OCI-LY3 (cell line): ENCODE results near the gene DCAF10.
"Not testable (repeated sequence)": the region's sequence is repeated elsewhere in the genome, so short reads cannot be mapped to it uniquely, and the experiment has no call there.

Experiments
- H2AFZ ChIP-seq: fragments of 200-600, 300-600 bp; shearing (Covaris generic); 2 replicates; pipeline ENCODE4 v1.6.0; 2014; ENCODE audit warnings: antibody characterized with exemption, low read depth, low read length
- H3K27ac ChIP-seq: fragments of 200-600, 300-600 bp; sonication (generic); 2 replicates; pipeline ENCODE4 v1.5.1; 2014; ENCODE audit warnings: mild to moderate bottlenecking, low read length, moderate library complexity, mixed read lengths
- H3K27me3 ChIP-seq: fragments of 200-600, 300-600 bp; sonication (generic); 2 replicates; pipeline ENCODE4 v1.6.1; 2014; ENCODE audit warnings: low read depth, low read length, mixed read lengths
- H3K36me3 ChIP-seq: fragments of 200-600, 300-600 bp; sonication (generic); replicated peaks from 2 replicates; pipeline ENCODE3; 2014; ENCODE audit warnings: low read depth, low read length, mixed read lengths
- H3K4me1 ChIP-seq: fragments of 300-600, 200-600 bp; sonication (generic); 2 replicates; pipeline ENCODE4 v1.6.1; 2014; ENCODE audit warnings: low read length, mixed read lengths
- H3K4me2 ChIP-seq: fragments of 200-600, 300-600 bp; sonication (generic); 2 replicates; pipeline ENCODE4 v1.6.1; 2014; ENCODE audit warnings: low read length, mixed read lengths
- H3K4me3 ChIP-seq: fragments of 300-600, 200-600 bp; sonication (generic); 2 replicates; pipeline ENCODE4 v1.5.1; 2014; ENCODE audit warnings: antibody characterized with exemption, mild to moderate bottlenecking, low read length, moderate library complexity
- H3K79me2 ChIP-seq: fragments of 300-600, 200-600 bp; shearing (Covaris generic); 2 replicates; pipeline ENCODE4 v1.6.1; 2014; ENCODE audit warnings: mild to moderate bottlenecking, low read length, mixed read lengths
- H3K9ac ChIP-seq: fragments of 300-600, 200-600 bp; shearing (Covaris generic); 2 replicates; pipeline ENCODE4 v1.6.0; 2014; ENCODE audit warnings: mild to moderate bottlenecking, low read length, moderate library complexity
- H3K9me3 ChIP-seq: fragments of 200-600, 300-600 bp; shearing (Covaris generic); 2 replicates; pipeline ENCODE4 v1.6.1; 2014; ENCODE audit warnings: low read length, mixed read lengths; ENCODE audit not compliant: insufficient read depth
- H4K20me1 ChIP-seq: fragments of 200-600, 300-600 bp; sonication (generic); 2 replicates; pipeline ENCODE4 v1.6.1; 2016; ENCODE audit warnings: low read length, mixed read lengths; ENCODE audit not compliant: insufficient read depth
- EZH2phosphoT487 ChIP-seq: fragments of 200-600 bp; shearing (Covaris generic); IDR thresholded peaks from 2 replicates; pipeline ENCODE4 v1.6.1; 2018; ENCODE audit warnings: antibody characterized with exemption, mixed run types, low read depth
- TF ChIP-seq, protein P1 (sequence below): fragments of 200-600, 300-600 bp; sonication (generic); IDR thresholded peaks from 2 replicates; pipeline ENCODE4 v1.5.1; 2014; ENCODE audit warnings: antibody characterized with exemption, low read length, low read depth

The DCAF10 gene

DNA sequence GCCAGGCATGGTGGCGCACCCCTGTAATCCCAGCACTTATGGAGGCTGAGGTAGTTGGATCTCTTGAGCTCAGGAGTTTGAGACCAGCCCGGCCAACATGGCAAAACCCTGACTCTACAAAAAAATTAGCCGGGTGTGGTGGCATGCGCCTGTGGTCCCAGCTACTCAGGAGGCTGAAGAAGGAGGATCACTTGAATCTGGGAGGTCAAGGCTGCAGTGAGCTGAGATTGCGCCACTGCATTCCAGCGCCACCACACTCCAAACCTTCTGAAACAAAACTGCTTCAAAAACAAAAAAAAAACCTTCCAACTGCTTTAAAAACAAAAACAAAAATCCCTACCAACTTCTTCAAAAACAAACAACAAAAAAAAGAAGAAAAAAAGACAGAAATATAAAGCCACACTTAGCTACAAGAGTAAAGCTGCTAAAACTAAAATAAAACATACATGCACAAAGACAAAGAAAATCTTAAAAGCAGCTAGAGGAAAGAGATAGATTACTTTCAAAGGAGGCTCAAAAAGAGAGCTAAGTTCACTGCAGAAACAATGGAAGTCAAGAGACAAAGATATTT, 11.4 kb downstream of the DCAF10 start:
- no peaks in the 10 kb centered on the region for H4K20me1 ChIP-seq

DNA sequence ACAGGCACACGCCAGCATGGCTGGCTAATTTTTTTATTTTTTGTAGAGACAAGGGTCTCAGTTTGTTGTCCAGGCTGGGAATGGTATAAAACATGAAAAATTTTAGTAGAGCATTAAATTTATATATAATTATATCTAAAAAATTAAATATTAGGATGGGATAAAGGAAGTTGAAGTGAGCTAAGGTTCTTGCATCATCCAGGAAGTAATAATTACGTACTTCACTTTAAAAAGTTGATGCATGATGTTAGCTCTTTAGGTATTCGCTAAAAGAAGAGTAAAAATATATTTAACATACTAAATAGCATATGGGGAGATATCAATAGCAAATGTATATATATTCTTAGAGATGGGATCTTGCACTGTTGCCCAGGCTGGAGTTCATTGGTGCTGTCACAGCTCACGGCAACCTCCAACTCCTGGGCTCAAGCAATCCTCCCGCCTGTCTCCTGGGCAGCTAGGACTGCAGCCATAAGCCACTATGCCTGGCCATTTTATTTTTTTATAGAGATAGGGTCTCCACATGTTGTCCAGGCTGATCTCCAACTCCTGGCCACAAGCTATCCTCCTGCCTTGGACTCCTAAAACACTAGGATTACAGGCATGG, 12.3 kb downstream of the DCAF10 start:
- Histone ChIP-seq H3K27ac (no peak overlapping the region), H3K4me1 (no peaks in the 10 kb centered on the region), H4K20me1 (no peaks in the 10 kb centered on the region), H3K4me3 (no peak overlapping the region), H3K27me3 (no peaks in the 10 kb centered on the region), H2AFZ (no peak overlapping the region), H3K9ac (no peak overlapping the region), H3K36me3 (peaks cover 3% of the 10 kb centered on the region), H3K4me2 (no peak overlapping the region), H3K9me3 (no peaks in the 10 kb centered on the region), H3K79me2 (peaks cover 11% of the 10 kb centered on the region)
- TF ChIP-seq EZH2phosphoT487: no peak
- TF ChIP-seq, protein P1, sequence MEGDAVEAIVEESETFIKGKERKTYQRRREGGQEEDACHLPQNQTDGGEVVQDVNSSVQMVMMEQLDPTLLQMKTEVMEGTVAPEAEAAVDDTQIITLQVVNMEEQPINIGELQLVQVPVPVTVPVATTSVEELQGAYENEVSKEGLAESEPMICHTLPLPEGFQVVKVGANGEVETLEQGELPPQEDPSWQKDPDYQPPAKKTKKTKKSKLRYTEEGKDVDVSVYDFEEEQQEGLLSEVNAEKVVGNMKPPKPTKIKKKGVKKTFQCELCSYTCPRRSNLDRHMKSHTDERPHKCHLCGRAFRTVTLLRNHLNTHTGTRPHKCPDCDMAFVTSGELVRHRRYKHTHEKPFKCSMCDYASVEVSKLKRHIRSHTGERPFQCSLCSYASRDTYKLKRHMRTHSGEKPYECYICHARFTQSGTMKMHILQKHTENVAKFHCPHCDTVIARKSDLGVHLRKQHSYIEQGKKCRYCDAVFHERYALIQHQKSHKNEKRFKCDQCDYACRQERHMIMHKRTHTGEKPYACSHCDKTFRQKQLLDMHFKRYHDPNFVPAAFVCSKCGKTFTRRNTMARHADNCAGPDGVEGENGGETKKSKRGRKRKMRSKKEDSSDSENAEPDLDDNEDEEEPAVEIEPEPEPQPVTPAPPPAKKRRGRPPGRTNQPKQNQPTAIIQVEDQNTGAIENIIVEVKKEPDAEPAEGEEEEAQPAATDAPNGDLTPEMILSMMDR: no peak

More for the DNA sequence above, 11.4 kb downstream of the DCAF10 start:
- Histone ChIP-seq H3K4me2 (no peak overlapping the region), H3K9ac (no peak overlapping the region), H3K27me3 (no peaks in the 10 kb centered on the region), H2AFZ (no peak overlapping the region), H3K4me1 (no peaks in the 10 kb centered on the region), H3K36me3 (peaks cover 3% of the 10 kb centered on the region), H3K27ac (no peak overlapping the region), H3K4me3 (no peak overlapping the region), H3K79me2 (peaks cover 17% of the 10 kb centered on the region), H3K9me3 (no peaks in the 10 kb centered on the region)
- TF ChIP-seq, protein P1: no peak
- TF ChIP-seq EZH2phosphoT487: no peak

DNA sequence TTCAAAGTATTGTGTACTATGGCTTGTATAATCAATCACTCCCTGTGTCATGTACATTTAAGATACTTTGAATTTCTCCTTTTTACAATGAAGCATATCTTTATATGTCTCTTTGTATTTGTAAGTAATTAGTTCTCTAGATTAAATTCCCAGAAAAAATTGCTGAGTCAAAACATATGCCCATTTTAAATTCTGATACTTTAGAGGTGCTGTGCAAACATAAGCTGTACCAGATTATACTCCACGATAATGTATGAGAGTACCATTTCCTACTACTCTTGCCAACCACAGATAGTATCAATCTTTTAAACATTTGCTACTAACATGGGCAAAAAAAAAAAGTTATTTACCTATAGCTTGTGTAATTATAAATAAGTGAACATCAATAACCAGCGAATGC, 18.3 kb downstream of the DCAF10 start:
- H4K20me1 ChIP-seq: no peaks in the 10 kb centered on the region
- H3K9me3 ChIP-seq: no peaks in the 10 kb centered on the region
- peaks cover 18% of the 10 kb centered on the region for H3K36me3 ChIP-seq
- TF ChIP-seq, protein P1: no peak
- TF ChIP-seq EZH2phosphoT487: no peak
- no peak overlapping the region for H3K27ac ChIP-seq
- no peaks in the 10 kb centered on the region for H3K4me1 ChIP-seq
- no peak overlapping the region for H2AFZ ChIP-seq
- H3K79me2 ChIP-seq: no peaks in the 10 kb centered on the region
- no peak overlapping the region for H3K4me3 ChIP-seq
- no peaks in the 10 kb centered on the region for H3K27me3 ChIP-seq
- H3K9ac ChIP-seq: no peak overlapping the region
- H3K4me2 ChIP-seq: no peak overlapping the region

DNA sequence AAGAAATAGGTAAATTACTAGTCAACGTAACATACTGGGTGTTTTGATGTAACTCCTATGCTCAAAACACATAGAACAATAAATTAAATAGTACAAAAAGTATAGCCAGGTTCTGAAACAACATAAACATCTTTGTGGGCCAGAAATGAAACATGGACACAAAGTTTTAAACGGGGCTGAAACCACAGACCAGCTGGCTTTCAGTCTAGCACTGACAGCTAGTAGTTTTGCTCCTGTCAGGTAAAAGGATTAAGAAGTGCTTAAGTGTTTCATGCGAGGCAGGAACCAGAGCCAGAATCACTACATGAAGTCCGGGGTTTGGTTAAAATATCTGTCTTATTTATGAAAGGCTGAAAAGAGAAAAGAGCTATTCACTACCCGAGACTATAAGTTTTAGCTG, 19.5 kb downstream of the DCAF10 start:
- no peak overlapping the region for H3K4me3 ChIP-seq
- H3K27ac ChIP-seq: no peak overlapping the region
- H3K4me1 ChIP-seq: no peaks in the 10 kb centered on the region
- TF ChIP-seq, protein P1: no peak
- TF ChIP-seq EZH2phosphoT487: no peak
- H3K9ac ChIP-seq: no peak overlapping the region
- peaks cover 24% of the 10 kb centered on the region for H3K36me3 ChIP-seq
- H3K9me3 ChIP-seq: no peaks in the 10 kb centered on the region
- no peak overlapping the region for H3K4me2 ChIP-seq
- H3K79me2 ChIP-seq: no peaks in the 10 kb centered on the region
- H2AFZ ChIP-seq: no peak overlapping the region
- H4K20me1 ChIP-seq: no peaks in the 10 kb centered on the region
- H3K27me3 ChIP-seq: no peaks in the 10 kb centered on the region

DNA sequence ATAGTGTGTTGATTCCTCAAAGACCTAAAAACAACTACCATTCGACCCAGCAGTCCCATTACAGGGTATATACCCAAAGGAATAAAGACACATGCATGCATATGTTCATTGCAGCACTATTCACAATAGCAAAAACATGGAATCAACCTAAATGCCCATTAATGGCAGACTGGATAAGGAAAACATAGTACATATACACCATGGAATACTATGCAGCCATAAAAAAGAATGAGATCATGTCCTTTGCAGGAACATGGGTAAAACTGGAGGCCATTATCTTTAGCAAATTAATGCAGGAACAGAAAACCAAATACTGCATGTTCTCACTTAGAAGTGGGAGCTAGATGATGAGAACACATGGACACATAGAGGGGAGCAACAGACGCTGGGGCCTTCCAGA, 24.6 kb downstream of the DCAF10 start:
- H3K4me1 ChIP-seq, H3K4me2 ChIP-seq, H3K79me2 ChIP-seq, H4K20me1 ChIP-seq, H3K9me3 ChIP-seq, H3K27me3 ChIP-seq, H3K27ac ChIP-seq, H2AFZ ChIP-seq, H3K9ac ChIP-seq, H3K4me3 ChIP-seq: not testable (repeated sequence)
- H3K36me3 ChIP-seq: peaks cover 33% of the 10 kb centered on the region
